ENCODE results near the gene KRT77.
"Not testable (repeated sequence)": the region's sequence is repeated elsewhere in the genome, so short reads cannot be mapped to it uniquely, and the experiment has no call there.

The KRT77 gene

GRCh38 chr12:52703424-52703823 is at the start of gene KRT77:
TSS of gene KRT77 (minus strand) at chr12:52703524. CDS start at chr12:52703434, 90 bp downstream.
- DNase-seq: no peak

GRCh38 chr12:52752516-52752915 is 49.2 kb upstream of the KRT77 start:
- no peak for DNase-seq

- DNase-seq: no peak
Observed at GRCh38 chr12:52751795-52752194, 48.5 kb upstream of the KRT77 start.

GRCh38 chr12:52750532-52750931 is 47.2 kb upstream of the KRT77 start:
- DNase-seq: not testable (repeated sequence)

- no peak for DNase-seq
Observed at GRCh38 chr12:52749827-52750226, 46.5 kb upstream of the KRT77 start.

GRCh38 chr12:52748578-52748977 is 45.3 kb upstream of the KRT77 start:
- no peak for DNase-seq

GRCh38 chr12:52745554-52745953 is 42.2 kb upstream of the KRT77 start:
- no peak for DNase-seq

GRCh38 chr12:52744493-52745156 is 41.3 kb upstream of the KRT77 start:
- no peak for DNase-seq

- DNase-seq: no peak
Observed at GRCh38 chr12:52742822-52743457, 39.6 kb upstream of the KRT77 start.

- DNase-seq: no peak
Observed at GRCh38 chr12:52742196-52742580, 38.9 kb upstream of the KRT77 start.

- DNase-seq: peak; percentile 72
Observed at GRCh38 chr12:52741375-52742195, 38.3 kb upstream of the KRT77 start.

GRCh38 chr12:52740584-52740983 is 37.3 kb upstream of the KRT77 start:
- no peak for DNase-seq

- no peak for DNase-seq
Observed at GRCh38 chr12:52739963-52740362, 36.6 kb upstream of the KRT77 start.

GRCh38 chr12:52735816-52736632 is 32.7 kb upstream of the KRT77 start:
- no peak for DNase-seq

GRCh38 chr12:52735106-52735505 is 31.8 kb upstream of the KRT77 start:
- DNase-seq: no peak

- DNase-seq: no peak
Observed at GRCh38 chr12:52730793-52731192, 27.5 kb upstream of the KRT77 start.

GRCh38 chr12:52730383-52730782 is 27.1 kb upstream of the KRT77 start:
- DNase-seq: no peak

- no peak for DNase-seq
Observed at GRCh38 chr12:52729147-52729546, 25.8 kb upstream of the KRT77 start.

GRCh38 chr12:52728374-52728773 is 25.1 kb upstream of the KRT77 start:
- no peak for DNase-seq

GRCh38 chr12:52727037-52727436 is 23.7 kb upstream of the KRT77 start:
- DNase-seq: no peak

GRCh38 chr12:52726451-52726850 is 23.1 kb upstream of the KRT77 start:
- no peak for DNase-seq

- no peak for DNase-seq
Observed at GRCh38 chr12:52724384-52724783, 21.1 kb upstream of the KRT77 start.

GRCh38 chr12:52722680-52723079 is 19.4 kb upstream of the KRT77 start:
- no peak for DNase-seq

Measured in OCI-M1 (cell line).